OCI-LY1 (cell line): ENCODE results near the gene MOB3C.

Experiments used
- EZH2 ChIP-seq: fragments of 200-600 bp; sonication (generic), shearing (Covaris generic); IDR thresholded peaks from 2 replicates; pipeline ENCODE4 v1.8.0; 2017; ENCODE audit warnings: borderline replicate concordance, mixed run types, mild to moderate bottlenecking, antibody characterized with exemption, low read length, moderate library complexity, mixed read lengths
- TF ChIP-seq, protein P1 (sequence below): fragments of 200-600 bp; sonication (generic), shearing (Covaris generic); IDR thresholded peaks from 2 replicates; pipeline ENCODE4 v1.5.1; 2017; ENCODE audit warnings: mild to moderate bottlenecking, antibody characterized with exemption, low read length, moderate library complexity, mixed read lengths

DNA sequence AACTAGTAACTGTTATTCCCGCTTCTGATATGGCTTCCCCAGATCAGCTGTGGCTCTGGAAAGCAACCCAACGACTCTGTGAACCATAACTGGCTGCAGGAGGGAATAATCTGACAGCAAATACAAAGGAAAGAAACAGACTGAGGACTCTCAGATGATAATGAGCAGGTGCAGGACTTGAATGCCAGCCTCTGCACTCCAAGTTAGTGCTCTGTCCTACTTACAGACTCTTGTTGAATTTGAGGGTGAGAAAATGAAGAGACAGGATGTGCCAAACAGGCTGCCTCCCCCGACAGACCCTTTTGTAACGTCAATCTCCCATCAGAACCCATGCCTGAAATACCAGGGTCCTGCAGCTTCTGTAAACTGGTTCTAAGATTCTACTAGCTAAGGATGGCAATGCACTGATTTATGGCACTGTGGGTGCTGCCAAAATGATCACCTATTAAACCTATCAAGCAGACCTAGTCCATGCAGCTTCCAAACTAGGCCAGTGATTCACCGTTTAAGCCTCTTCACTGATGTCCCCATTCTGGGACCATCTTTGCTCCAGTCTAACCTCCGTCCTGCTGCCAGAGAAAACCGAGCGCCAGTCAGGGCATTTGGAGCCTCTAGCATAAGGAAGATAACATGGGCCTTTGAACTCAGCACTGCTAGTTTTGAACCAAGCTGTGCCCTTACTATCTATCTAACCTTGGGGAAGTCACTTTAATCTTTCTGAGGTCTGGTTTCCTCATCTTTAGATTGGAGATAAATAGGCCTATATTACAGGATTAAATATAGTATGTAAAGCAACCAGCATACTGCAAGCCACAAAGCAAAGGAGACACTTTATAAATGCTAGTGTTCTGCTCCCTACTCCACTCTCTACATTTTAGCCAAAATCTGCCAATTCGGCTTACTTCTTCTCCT lies 17.3 kb downstream of the MOB3C start:
- TF ChIP-seq, protein P1, sequence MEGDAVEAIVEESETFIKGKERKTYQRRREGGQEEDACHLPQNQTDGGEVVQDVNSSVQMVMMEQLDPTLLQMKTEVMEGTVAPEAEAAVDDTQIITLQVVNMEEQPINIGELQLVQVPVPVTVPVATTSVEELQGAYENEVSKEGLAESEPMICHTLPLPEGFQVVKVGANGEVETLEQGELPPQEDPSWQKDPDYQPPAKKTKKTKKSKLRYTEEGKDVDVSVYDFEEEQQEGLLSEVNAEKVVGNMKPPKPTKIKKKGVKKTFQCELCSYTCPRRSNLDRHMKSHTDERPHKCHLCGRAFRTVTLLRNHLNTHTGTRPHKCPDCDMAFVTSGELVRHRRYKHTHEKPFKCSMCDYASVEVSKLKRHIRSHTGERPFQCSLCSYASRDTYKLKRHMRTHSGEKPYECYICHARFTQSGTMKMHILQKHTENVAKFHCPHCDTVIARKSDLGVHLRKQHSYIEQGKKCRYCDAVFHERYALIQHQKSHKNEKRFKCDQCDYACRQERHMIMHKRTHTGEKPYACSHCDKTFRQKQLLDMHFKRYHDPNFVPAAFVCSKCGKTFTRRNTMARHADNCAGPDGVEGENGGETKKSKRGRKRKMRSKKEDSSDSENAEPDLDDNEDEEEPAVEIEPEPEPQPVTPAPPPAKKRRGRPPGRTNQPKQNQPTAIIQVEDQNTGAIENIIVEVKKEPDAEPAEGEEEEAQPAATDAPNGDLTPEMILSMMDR, result no peak
- no peak for TF ChIP-seq EZH2
